Stimulated activated CD8-positive, alpha-beta memory T cell treated with anti-CD3 and anti-CD28 coated beads, Interleukin-12 subunit alpha, Interleukin-12 subunit beta, amount 100 ng/mL, for 4 hours (primary cell): ENCODE data around the gene ZNF268.
"Not testable (repeated sequence)": the region's sequence is repeated elsewhere in the genome, so short reads cannot be mapped to it uniquely, and the experiment has no call there.

ENCODE experiments used
- DNase-seq: peaks from one replicate; pipeline ENCODE4 v3.0.0-alpha.2; 2020; ENCODE audit warnings: low read depth

Gene ZNF268

GRCh38 chr12:133227281-133227852 is 46.1 kb downstream of the ZNF268 start:
- DNase-seq, result no peak

GRCh38 chr12:133231001-133231400 is 49.7 kb downstream of the ZNF268 start:
- DNase-seq, result no peak

GRCh38 chr12:133233006-133233405 is 51.7 kb downstream of the ZNF268 start:
- DNase-seq, result no peak

- DNase-seq, result no peak
Measured at GRCh38 chr12:133233993-133234564, 52.8 kb downstream of the ZNF268 start.

GRCh38 chr12:133234971-133235370 is 53.7 kb downstream of the ZNF268 start:
- DNase-seq, result no peak

- DNase-seq, result no peak
Measured at GRCh38 chr12:133235401-133236112, 54.3 kb downstream of the ZNF268 start, which contains the start of gene ANHX. TSS of gene ANHX (minus strand) at chr12:133235877. CDS start at chr12:133234356, 1,521 bp downstream.

- DNase-seq, result no peak
Measured at GRCh38 chr12:133236144-133236543, 54.8 kb downstream of the ZNF268 start.

GRCh38 chr12:133236556-133236955 is 55.3 kb downstream of the ZNF268 start:
- DNase-seq, result no peak

- DNase-seq, result no peak
Measured at GRCh38 chr12:133251732-133252131, 70.4 kb downstream of the ZNF268 start.

GRCh38 chr12:133255833-133256232 is 74.5 kb downstream of the ZNF268 start:
- DNase-seq, result not testable (repeated sequence)

- no peak for DNase-seq
Measured at GRCh38 chr12:133256321-133256720, 75.0 kb downstream of the ZNF268 start.

- no peak for DNase-seq
Measured at GRCh38 chr12:133264173-133264572, 82.9 kb downstream of the ZNF268 start.
